ENCODE measurements around the gene CACNG4. TPM values are rescaled to one million over a fixed set of nuclear protein-coding genes. Genes with fewer than 3 reads are reported as not detected.

CACNG4 gene
- total RNA-seq, 1 donor from 2014 or later: 9.5 TPM

DNA sequence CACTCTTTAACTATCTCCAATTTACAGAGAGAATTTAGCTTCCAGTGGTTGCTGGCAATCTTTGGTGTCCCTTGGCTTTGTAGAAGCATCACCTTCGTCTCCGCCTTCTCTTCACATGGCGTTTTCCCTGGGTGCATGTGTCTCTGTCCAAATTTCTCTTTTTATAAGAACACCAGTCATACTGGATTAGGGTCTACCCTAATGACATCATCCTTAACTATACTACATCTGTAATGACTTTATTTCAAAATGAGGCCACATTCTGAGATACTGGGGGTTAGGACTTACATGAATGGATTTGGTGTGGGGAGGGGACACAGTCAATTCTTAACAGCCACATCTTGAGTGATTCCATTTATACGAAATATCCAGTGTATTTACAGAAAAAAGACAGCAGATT lies 22.2 kb downstream of the CACNG4 start:
- H3K27ac Mint-ChIP-seq: no peak overlapping the region
- TF ChIP-seq, protein P1, sequence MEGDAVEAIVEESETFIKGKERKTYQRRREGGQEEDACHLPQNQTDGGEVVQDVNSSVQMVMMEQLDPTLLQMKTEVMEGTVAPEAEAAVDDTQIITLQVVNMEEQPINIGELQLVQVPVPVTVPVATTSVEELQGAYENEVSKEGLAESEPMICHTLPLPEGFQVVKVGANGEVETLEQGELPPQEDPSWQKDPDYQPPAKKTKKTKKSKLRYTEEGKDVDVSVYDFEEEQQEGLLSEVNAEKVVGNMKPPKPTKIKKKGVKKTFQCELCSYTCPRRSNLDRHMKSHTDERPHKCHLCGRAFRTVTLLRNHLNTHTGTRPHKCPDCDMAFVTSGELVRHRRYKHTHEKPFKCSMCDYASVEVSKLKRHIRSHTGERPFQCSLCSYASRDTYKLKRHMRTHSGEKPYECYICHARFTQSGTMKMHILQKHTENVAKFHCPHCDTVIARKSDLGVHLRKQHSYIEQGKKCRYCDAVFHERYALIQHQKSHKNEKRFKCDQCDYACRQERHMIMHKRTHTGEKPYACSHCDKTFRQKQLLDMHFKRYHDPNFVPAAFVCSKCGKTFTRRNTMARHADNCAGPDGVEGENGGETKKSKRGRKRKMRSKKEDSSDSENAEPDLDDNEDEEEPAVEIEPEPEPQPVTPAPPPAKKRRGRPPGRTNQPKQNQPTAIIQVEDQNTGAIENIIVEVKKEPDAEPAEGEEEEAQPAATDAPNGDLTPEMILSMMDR (IDR thresholded peaks at IDR 0.05; ENCODE audit: unreplicated experiment): no peak
- H3K4me1 Mint-ChIP-seq: no peaks in the 10 kb centered on the region

DNA sequence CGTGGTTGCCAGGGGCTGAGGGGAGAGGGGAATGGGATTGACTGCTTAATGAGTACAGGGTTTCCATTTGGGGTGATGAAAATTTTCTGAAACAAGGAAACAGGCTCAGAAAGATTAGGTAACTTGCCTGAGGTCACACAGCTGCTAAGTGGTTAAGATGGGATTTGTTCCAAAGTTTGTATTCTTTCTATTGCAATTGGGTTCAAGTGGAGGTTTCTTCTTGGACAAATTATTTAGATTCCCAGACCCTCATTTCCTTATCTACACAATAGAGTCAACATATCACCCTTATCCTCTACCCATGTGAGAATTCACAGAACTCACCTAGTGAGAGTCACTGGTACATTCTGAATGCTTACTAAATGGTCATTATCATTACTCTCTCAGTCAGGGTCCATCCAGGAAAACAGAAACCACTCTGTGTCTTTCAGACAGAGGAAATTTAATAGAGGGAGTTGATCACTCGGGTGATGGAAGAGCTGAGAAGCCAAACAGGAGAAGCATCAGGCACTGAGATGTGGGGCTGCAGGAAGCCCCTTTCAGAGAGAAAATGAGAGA lies 22.6 kb downstream of the CACNG4 start:
- TF ChIP-seq, protein P1 (IDR thresholded peaks at IDR 0.05; ENCODE audit: unreplicated experiment): no peak
- DNase-seq (ENCODE audit: low spot score in 2 of 2, unreplicated experiment in 2 of 2): no peak
- Mint-ChIP-seq H3K4me1 (no peaks in the 10 kb centered on the region), H3K27me3 (ENCODE audit: low read depth) (peaks cover 27% of the 10 kb centered on the region), H3K36me3 (no peaks in the 10 kb centered on the region), H3K27ac (no peak overlapping the region), H3K4me3 (no peak overlapping the region), H3K9me3 (no peaks in the 10 kb centered on the region)

More for the DNA sequence above, 22.2 kb downstream of the CACNG4 start:
- Mint-ChIP-seq H3K27me3 (ENCODE audit: low read depth) (peaks cover 28% of the 10 kb centered on the region), H3K36me3 (no peaks in the 10 kb centered on the region), H3K4me3 (no peak overlapping the region), H3K9me3 (no peaks in the 10 kb centered on the region)
- no peak for DNase-seq (ENCODE audit: low spot score in 2 of 2, unreplicated experiment in 2 of 2)

DNA sequence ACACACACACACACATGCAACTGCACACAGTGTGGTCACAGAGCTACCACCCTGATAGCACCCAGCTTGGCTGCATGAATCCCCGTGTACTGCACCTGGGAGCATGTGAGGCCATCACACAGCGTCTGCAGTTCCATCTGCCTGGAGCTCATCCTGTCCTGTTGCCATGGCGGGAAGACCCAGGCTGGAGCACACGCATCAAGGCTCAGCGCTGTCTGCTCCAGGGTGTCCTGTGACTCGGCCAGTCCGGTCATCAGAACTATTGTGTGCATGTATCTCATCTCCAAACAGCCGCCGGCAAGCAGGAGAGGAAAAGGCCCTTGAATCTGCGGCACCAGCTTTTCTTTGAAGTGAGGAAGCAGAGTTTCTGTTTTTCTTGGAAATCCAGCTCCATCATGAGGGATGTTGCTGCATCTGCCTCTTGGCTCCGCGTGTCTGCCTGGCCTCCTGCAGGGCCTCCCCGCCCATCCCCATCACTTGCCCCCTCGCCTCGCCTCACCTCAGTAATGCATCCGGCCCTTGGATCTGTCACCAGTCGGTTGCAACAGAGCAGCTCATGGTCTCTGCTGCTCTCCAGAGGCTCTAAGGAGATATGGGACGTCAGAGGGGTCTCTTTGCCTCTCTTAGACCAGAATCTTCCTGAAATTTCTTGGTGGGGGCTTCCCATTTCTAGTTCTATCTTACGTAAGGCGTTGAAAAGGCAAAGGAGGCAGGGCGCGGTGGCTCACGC lies 23.7 kb downstream of the CACNG4 start:
- DNase-seq (ENCODE audit: low spot score in 2 of 2, unreplicated experiment in 2 of 2): no peak
- Mint-ChIP-seq H3K27me3 (ENCODE audit: low read depth) (peaks cover 24% of the 10 kb centered on the region), H3K4me1 (no peaks in the 10 kb centered on the region), H3K9me3 (no peaks in the 10 kb centered on the region), H3K36me3 (no peaks in the 10 kb centered on the region), H3K4me3 (no peak overlapping the region), H3K27ac (no peak overlapping the region)
- TF ChIP-seq, protein P1 (IDR thresholded peaks at IDR 0.05; ENCODE audit: unreplicated experiment): no peak

GRCh38 chr17:66989076-66989475 lies 24.6 kb downstream of the CACNG4 start:
- Mint-ChIP-seq H3K4me3 (no peak overlapping the region), H3K9me3 (no peaks in the 10 kb centered on the region), H3K27me3 (ENCODE audit: low read depth) (peaks cover 16% of the 10 kb centered on the region), H3K36me3 (no peaks in the 10 kb centered on the region), H3K4me1 (no peaks in the 10 kb centered on the region), H3K27ac (no peak overlapping the region)
- TF ChIP-seq, protein P1 (IDR thresholded peaks at IDR 0.05; ENCODE audit: unreplicated experiment): no peak
- no peak for DNase-seq (ENCODE audit: low spot score in 2 of 2, unreplicated experiment in 2 of 2)

DNA sequence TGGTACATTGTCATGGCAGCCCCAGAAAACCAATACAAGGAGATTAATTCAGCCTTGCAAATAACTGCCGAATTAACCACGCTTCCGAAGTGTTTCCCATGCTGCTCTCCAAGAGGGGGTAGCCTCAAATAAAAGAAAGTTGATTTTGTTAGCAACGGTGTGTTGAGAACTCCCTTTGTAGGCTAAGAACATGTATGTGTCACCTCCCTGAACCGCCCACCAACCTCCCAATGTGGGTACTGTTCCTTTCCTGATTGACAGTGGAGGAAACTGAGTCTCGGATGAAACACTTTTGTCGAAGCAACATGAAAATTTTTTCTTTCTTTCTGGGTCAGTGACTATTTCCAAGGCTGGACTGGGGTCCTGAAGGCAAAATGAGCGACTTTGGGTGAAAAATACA lies 25.1 kb downstream of the CACNG4 start:
- Mint-ChIP-seq H3K36me3 (no peaks in the 10 kb centered on the region), H3K9me3 (no peaks in the 10 kb centered on the region), H3K27ac (no peak overlapping the region), H3K27me3 (ENCODE audit: low read depth) (peaks cover 14% of the 10 kb centered on the region), H3K4me1 (no peaks in the 10 kb centered on the region), H3K4me3 (no peak overlapping the region)
- TF ChIP-seq, protein P1 (IDR thresholded peaks at IDR 0.05; ENCODE audit: unreplicated experiment): no peak
- no peak for DNase-seq (ENCODE audit: low spot score in 2 of 2, unreplicated experiment in 2 of 2)
